ENCODE data around the gene FOLR3. TPM values are rescaled to one million over a fixed set of nuclear protein-coding genes. Genes with fewer than 3 reads are reported as not detected.
"Not testable (repeated sequence)": the region's sequence is repeated elsewhere in the genome, so short reads cannot be mapped to it uniquely, and the experiment has no call there.

FOLR3 gene
- polyA plus RNA-seq (2012; ENCODE audit: low read depth, missing spikeins) = not detected

- DNase-seq (ENCODE audit: insufficient read length, low spot score); FAIRE-seq: not testable (repeated sequence)
Observed at GRCh38 chr11:72135473-72135872, at the start of gene FOLR3. TSS of gene FOLR3 (plus strand) at chr11:72135725. CDS start at chr11:72135953, 228 bp downstream.

- DNase-seq (ENCODE audit: insufficient read length, low spot score) (no peak), FAIRE-seq (no peak)
- TF ChIP-seq POLR2A (IDR thresholded peaks at IDR 0.05; ENCODE audit: low read depth, low read length) (no peak), TAF1 (IDR thresholded peaks at IDR 0.05; ENCODE audit: low read depth, low read length) (no peak), POLR2AphosphoS5 (IDR thresholded peaks at IDR 0.05; ENCODE audit: low read depth, low read length) (no peak), PAX5 (IDR thresholded peaks at IDR 0.05; ENCODE audit: insufficient read depth, low read length, severe bottlenecking) (no peak), SPI1 (IDR thresholded peaks at IDR 0.05; ENCODE audit: low read depth, low read length) (no peak), POU2F2 (IDR thresholded peaks at IDR 0.05; ENCODE audit: low read depth, low read length) (no peak)
Observed at GRCh38 chr11:72088076-72088808, 47.3 kb upstream of the FOLR3 start.

DNA sequence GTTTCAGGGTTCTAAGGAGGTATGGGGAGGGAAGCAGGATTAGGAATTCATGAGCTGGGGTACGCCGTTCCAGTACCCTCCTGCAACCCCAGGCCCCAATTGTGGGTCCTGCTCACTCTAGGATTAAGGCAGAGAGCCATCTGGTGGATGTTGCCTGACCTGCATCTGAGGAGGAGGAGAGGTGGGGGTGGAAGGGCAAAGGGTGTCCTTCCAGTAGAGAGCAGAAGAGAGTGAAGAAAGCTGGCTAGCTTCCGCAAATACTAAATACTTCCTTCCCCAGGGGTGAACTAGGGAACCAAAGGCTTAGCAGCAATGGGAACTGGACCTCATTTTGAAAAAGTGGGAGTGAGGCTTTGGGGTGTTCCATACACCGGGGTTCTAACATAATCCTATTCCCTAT is 44.2 kb upstream of the FOLR3 start:
- TF ChIP-seq POLR2A (IDR thresholded peaks at IDR 0.05; ENCODE audit: low read depth, low read length) = no peak
- no peak for TF ChIP-seq PAX5 (IDR thresholded peaks at IDR 0.05; ENCODE audit: insufficient read depth, low read length, severe bottlenecking)
- no peak for TF ChIP-seq POU2F2 (IDR thresholded peaks at IDR 0.05; ENCODE audit: low read depth, low read length)
- no peak for TF ChIP-seq SPI1 (IDR thresholded peaks at IDR 0.05; ENCODE audit: low read depth, low read length)
- no peak for TF ChIP-seq POLR2AphosphoS5 (IDR thresholded peaks at IDR 0.05; ENCODE audit: low read depth, low read length)
- no peak for TF ChIP-seq TAF1 (IDR thresholded peaks at IDR 0.05; ENCODE audit: low read depth, low read length)
- DNase-seq (ENCODE audit: insufficient read length, low spot score) = peak; percentile 60
- FAIRE-seq = peak; percentile 87

- TF ChIP-seq POLR2A (IDR thresholded peaks at IDR 0.05; ENCODE audit: low read depth, low read length) (no peak), POU2F2 (IDR thresholded peaks at IDR 0.05; ENCODE audit: low read depth, low read length) (no peak), SPI1 (IDR thresholded peaks at IDR 0.05; ENCODE audit: low read depth, low read length) (no peak), TAF1 (IDR thresholded peaks at IDR 0.05; ENCODE audit: low read depth, low read length) (no peak), POLR2AphosphoS5 (IDR thresholded peaks at IDR 0.05; ENCODE audit: low read depth, low read length) (no peak), PAX5 (IDR thresholded peaks at IDR 0.05; ENCODE audit: insufficient read depth, low read length, severe bottlenecking) (no peak)
Observed at GRCh38 chr11:72098741-72099140, 36.8 kb upstream of the FOLR3 start.

GRCh38 chr11:72100009-72100408 is 35.5 kb upstream of the FOLR3 start:
- FAIRE-seq (no peak), DNase-seq (ENCODE audit: insufficient read length, low spot score) (no peak)
- TF ChIP-seq PAX5 (IDR thresholded peaks at IDR 0.05; ENCODE audit: insufficient read depth, low read length, severe bottlenecking) = no peak
- TF ChIP-seq POLR2AphosphoS5 (IDR thresholded peaks at IDR 0.05; ENCODE audit: low read depth, low read length) = no peak

More at GRCh38 chr11:72098741-72099140, 36.8 kb upstream of the FOLR3 start:
- DNase-seq (ENCODE audit: insufficient read length, low spot score) (no peak), FAIRE-seq (no peak)

DNA sequence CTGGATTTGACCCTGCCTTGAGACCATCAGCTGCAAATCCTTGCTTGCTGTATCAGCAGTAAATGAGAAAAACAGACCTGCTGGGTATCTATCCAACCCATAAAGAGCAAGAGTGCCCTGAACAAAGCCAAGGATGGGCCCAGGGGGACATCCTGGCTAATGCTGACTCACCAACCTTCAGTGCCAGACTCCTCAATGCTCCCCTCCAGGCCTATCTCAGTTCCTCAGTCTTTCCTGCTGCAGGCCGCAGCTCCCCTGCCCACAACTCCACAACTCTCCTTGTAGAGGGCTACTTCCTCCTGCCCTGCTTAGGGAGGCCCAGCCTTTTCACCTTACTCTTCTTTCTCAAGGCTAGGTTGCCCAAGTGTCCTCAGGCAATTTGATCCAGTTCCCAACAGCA is 35.1 kb upstream of the FOLR3 start:
- TF ChIP-seq PAX5 (IDR thresholded peaks at IDR 0.05; ENCODE audit: insufficient read depth, low read length, severe bottlenecking) = no peak
- TF ChIP-seq POLR2A (IDR thresholded peaks at IDR 0.05; ENCODE audit: low read depth, low read length) = no peak
- TF ChIP-seq SPI1 (IDR thresholded peaks at IDR 0.05; ENCODE audit: low read depth, low read length) = no peak
- no peak for TF ChIP-seq POU2F2 (IDR thresholded peaks at IDR 0.05; ENCODE audit: low read depth, low read length)
- TF ChIP-seq TAF1 (IDR thresholded peaks at IDR 0.05; ENCODE audit: low read depth, low read length) = no peak
- TF ChIP-seq POLR2AphosphoS5 (IDR thresholded peaks at IDR 0.05; ENCODE audit: low read depth, low read length) = no peak
- no peak for FAIRE-seq
- no peak for DNase-seq (ENCODE audit: insufficient read length, low spot score)

DNA sequence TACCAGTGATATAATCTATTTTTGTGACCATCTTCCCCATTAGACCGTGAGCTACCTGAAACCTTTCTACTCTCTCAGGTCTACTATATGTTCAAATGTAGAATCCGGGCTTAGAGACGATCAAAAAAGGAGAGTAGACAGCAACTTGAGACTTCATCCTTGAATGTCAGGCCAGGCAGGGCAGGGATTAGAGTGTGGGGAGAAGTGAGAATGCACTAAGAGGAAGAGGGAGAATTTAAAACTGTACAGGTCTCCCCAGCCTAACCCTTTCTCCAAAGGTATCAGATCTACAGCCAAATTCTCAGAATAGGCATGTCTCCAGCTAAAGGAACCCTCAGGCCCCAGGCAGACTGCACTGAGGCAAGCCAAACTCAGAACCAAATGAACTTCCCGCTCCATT is 33.4 kb upstream of the FOLR3 start:
- DNase-seq (ENCODE audit: insufficient read length, low spot score) (no peak), FAIRE-seq (no peak)
- TF ChIP-seq POLR2AphosphoS5 (IDR thresholded peaks at IDR 0.05; ENCODE audit: low read depth, low read length) (no peak), SPI1 (IDR thresholded peaks at IDR 0.05; ENCODE audit: low read depth, low read length) (peak; percentile 58; the same call in 1 of the 2 replicates)

DNA sequence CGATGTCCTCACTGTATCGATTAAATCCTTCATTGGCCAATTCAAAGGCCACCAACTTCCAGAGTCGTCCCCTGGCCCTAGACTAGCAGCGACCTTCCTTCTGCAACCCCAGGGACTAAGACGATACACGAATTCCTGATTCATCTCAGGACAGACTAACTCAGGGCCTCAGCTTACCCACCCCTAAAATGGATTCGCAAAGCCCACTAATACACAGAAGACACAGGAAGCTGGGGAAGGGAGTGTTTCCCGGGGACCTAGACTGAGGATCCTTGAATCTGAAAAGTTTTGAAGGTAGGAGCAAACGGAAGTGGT is 32.9 kb upstream of the FOLR3 start:
- DNase-seq (ENCODE audit: insufficient read length, low spot score) = no peak
- peak; percentile 20 for FAIRE-seq
- TF ChIP-seq POLR2AphosphoS5 (IDR thresholded peaks at IDR 0.05; ENCODE audit: low read depth, low read length) = no peak
- TF ChIP-seq PAX5 (IDR thresholded peaks at IDR 0.05; ENCODE audit: insufficient read depth, low read length, severe bottlenecking) = no peak
- TF ChIP-seq POLR2A (IDR thresholded peaks at IDR 0.05; ENCODE audit: low read depth, low read length) = no peak; the same call in 1 of the 2 replicates

DNA sequence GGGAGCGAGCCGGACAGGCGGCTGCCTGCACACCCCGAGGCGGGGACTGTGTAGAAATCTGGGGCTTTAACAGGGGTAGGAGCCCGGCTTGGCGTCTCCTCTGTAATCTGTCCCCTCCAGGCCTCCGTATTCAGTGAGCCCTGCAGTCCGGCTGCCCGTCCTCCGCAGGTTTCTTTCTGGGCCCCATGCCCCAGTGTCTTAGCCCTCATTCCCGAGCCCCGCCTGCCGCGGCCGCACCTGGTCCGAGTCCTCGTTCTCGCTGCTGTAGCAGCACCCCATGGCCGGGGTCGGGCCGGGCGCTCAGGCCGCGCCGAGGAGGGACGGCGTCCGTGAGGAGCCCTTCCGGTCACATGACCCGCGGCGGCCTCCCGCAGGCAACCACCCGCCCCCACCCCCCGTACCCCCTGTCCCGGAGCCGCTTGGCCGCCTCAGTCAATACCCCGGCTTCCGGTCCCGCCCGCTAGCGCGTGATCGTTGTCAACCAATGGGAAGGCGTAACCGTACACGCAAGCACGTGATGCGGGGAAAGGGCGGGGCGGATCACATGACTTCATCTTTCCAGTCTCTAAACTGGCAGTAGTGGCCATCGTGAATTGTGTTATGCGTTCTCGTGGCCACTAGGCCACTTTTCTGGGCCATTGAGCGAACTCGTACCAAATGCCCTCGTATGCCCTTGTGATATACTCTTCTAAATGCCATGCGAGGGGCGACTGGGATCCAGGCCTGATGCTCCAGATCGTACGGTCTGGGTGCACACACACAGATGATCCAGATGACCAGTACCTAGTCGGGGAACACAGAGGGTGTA is 32.4 kb upstream of the FOLR3 start, which contains the start of gene LAMTOR1:
TSS of gene LAMTOR1 (minus strand) at position 352 of the 808 bp plus-strand sequence. CDS start at position 279, 73 bp downstream.
- TF ChIP-seq POU2F2 (IDR thresholded peaks at IDR 0.05; ENCODE audit: low read depth, low read length) (no peak), TAF1 (IDR thresholded peaks at IDR 0.05; ENCODE audit: low read depth, low read length) (peak; percentile 43; the same call in 1 of the 2 replicates), POLR2AphosphoS5 (IDR thresholded peaks at IDR 0.05; ENCODE audit: low read depth, low read length) (peak; percentile 92), SPI1 (IDR thresholded peaks at IDR 0.05; ENCODE audit: low read depth, low read length) (no peak), POLR2A (IDR thresholded peaks at IDR 0.05; ENCODE audit: low read depth, low read length) (peak; percentile 93), PAX5 (IDR thresholded peaks at IDR 0.05; ENCODE audit: insufficient read depth, low read length, severe bottlenecking) (no peak)
- DNase-seq (ENCODE audit: insufficient read length, low spot score) (peak; percentile 95), FAIRE-seq (peak; percentile 99)

DNA sequence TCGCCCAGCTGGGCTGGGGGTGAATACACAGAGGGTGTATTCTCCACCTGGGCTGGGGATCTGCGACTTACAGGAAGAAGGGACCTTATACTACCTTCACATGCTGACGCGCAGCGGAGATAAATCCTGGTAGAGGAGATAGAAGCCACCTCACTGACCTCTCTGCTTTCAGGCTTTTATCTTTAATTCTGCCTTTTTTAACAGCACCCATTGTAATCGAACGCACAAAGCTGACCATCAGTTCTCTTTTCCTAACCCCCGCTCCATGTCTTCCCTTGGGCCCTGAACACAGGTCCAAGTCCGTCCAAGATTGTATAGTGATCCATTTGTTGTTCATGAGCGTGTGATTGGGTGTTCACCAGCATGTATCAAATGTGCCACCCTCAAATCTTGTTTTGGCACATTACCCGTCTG is 31.8 kb upstream of the FOLR3 start:
- no peak for DNase-seq (ENCODE audit: insufficient read length, low spot score)
- TF ChIP-seq POLR2AphosphoS5 (IDR thresholded peaks at IDR 0.05; ENCODE audit: low read depth, low read length) (no peak), SPI1 (IDR thresholded peaks at IDR 0.05; ENCODE audit: low read depth, low read length) (no peak), POLR2A (IDR thresholded peaks at IDR 0.05; ENCODE audit: low read depth, low read length) (no peak), PAX5 (IDR thresholded peaks at IDR 0.05; ENCODE audit: insufficient read depth, low read length, severe bottlenecking) (no peak), POU2F2 (IDR thresholded peaks at IDR 0.05; ENCODE audit: low read depth, low read length) (no peak), TAF1 (IDR thresholded peaks at IDR 0.05; ENCODE audit: low read depth, low read length) (no peak)
- FAIRE-seq = no peak

All from GM12891 (cell line).